Pulmonary artery endothelial cell (primary cell): ENCODE data around the gene EFHC1. TPM values are rescaled to one million over a fixed set of nuclear protein-coding genes. Genes with fewer than 3 reads are reported as not detected.

Source experiments
- total RNA-seq: library from RNA; depleted of rRNA; stranded (reverse); fragments of >200 nt; gene quantifications from 2 replicates; pipeline ENCODE4 v1.2.3, GENCODE V29; 2014

EFHC1 gene
- total RNA-seq, 1 donor from 2014 or later, result 12.8 TPM

Other genes starting within 250 kb of the EFHC1 start
- not detected in 2 replicates for gene IL17A, start 234.0 kb upstream of the EFHC1 start, total RNA-seq
- not detected in 2 replicates for gene IL17F, start 175.8 kb upstream of the EFHC1 start, total RNA-seq
- gene MCM3, start 135.6 kb upstream of the EFHC1 start, total RNA-seq, result 88.2 and 123 TPM in 2 replicates
- gene PAQR8, start 58.2 kb upstream of the EFHC1 start, total RNA-seq, result 4.2 and 7.5 TPM in 2 replicates
- gene TRAM2, start 156.7 kb downstream of the EFHC1 start, total RNA-seq, result 61.2 and 81.8 TPM in 2 replicates